Lung microvascular endothelial cell (primary cell): ENCODE data around the gene RANBP3. TPM values are rescaled to one million over a fixed set of nuclear protein-coding genes. Genes with fewer than 3 reads are reported as not detected.
"Not testable (repeated sequence)": the region's sequence is repeated elsewhere in the genome, so short reads cannot be mapped to it uniquely, and the experiment has no call there.

Experiments
- DNase-seq, 2 donors: peaks; one replicate each; pipeline versions ENCODE4 v3.0.0 to v3.0.0-alpha.2; 2010; ENCODE audit warnings: low read depth in 2 of 2
- total RNA-seq: library from RNA; depleted of rRNA; stranded (reverse); fragments of >200 nt; gene quantifications from 2 replicates; pipeline ENCODE4 v1.2.1, GENCODE V29; 2014

RANBP3 gene
- total RNA-seq = 18.5 and 25.4 TPM in 2 replicates

DNA sequence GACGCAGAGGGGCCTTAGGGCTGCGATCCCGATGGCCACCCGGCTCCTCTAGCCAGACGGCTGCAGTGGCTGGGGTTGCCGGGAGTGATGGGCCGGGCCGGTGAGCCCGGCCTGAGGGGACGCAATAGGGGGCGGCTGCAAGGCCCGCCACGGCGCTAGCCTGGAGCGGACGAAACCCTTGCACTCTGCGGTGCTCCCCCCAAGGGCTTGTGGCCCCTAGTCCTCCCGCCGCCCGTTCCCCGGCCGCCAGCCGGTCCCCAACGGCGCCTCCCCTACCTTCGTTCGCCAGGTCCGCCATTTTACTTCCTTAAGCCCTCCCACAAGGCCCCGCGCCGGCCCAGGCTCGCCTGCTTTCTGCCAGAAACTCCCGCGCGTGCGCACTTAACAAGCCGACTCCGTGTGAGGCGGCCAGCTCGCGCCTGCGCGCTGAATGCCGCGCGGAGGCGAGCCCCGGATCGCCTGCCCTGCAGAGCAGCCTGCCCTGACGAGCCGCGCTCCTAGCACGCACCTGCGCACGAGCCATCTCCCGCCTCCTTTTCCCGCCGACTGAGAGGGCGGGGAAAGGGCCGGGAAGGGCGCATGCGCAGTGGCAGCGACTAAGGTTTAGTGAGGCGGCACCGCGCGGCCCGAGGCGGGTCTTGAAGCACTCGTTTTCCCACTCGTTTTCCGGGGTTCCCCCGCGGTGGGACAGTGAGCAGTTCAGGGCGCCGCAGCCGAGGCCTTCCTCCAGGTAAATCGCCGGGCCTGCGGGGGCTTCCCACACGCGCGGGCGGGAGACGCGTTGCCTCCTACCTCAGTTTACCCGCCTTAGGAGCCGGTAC, at the start of gene RANBP3:
RANBP3 (minus strand) TSS at position 356 of the 821 bp plus-strand sequence; CDS start at position 298, 58 bp downstream.
- DNase-seq = peak; percentile 100

- no peak for DNase-seq
Measured at GRCh38 chr19:6026390-6027227, 48.7 kb upstream of the RANBP3 start.

DNA sequence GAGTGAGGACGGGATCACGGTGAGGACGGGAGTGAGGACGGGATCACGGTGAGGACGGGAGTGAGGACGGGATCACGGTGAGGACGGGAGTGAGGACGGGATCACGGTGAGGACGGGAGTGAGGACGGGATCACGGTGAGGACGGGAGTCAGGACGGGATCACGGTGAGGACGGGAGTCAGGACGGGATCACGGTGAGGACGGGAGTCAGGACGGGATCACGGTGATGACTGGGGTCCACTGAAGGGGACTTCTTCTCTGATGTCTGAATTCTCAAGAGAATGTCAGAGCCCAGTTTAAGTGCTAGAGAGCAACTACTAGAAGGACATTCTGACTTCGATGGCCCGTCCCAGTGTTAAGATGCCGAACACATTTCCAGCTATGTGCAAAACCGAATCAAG, 46.8 kb upstream of the RANBP3 start:
- not testable (repeated sequence) for DNase-seq

GRCh38 chr19:6023936-6024335, 46.0 kb upstream of the RANBP3 start:
- DNase-seq = no peak

- DNase-seq = peak; percentile 39 to 59
Measured at GRCh38 chr19:6023085-6023682, 45.2 kb upstream of the RANBP3 start.

GRCh38 chr19:6022570-6023064, 44.7 kb upstream of the RANBP3 start:
- peak in 1 of 2 donors; percentile 7 for DNase-seq

DNA sequence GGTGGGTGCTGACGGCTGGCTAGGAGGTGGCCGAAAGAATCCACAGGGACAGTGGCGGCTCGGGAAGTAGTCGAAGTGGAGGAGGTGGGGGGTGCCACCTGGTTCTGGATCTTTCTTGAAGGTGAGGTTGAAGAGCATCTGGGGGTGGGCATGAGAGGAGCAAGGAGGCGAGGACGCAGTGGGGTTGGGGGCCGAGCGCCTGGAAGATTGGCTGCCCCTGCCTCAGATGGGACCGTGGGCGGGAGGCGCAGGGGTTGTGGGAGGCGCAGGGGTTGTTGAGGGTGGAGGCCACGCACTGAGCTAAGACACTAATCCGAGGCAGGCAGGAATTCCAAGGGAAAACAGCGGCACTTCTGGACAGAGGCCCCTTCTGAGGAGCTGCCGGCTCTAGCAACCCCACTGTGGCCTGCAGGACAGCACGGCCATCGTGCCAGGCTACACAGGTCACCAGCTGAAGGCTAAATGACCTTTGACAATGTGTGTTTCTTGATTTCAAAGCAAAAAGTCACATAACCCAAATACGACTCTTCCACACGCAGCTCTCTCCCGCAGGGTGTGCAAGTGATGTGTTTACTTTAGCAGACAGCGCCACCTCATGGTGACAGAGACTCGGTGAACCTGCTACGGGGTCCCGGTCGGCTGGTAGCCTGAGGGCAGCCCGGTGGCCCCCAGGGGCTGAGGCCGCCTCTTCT, 44.1 kb upstream of the RANBP3 start:
- DNase-seq = peak; percentile 84 to 93

DNA sequence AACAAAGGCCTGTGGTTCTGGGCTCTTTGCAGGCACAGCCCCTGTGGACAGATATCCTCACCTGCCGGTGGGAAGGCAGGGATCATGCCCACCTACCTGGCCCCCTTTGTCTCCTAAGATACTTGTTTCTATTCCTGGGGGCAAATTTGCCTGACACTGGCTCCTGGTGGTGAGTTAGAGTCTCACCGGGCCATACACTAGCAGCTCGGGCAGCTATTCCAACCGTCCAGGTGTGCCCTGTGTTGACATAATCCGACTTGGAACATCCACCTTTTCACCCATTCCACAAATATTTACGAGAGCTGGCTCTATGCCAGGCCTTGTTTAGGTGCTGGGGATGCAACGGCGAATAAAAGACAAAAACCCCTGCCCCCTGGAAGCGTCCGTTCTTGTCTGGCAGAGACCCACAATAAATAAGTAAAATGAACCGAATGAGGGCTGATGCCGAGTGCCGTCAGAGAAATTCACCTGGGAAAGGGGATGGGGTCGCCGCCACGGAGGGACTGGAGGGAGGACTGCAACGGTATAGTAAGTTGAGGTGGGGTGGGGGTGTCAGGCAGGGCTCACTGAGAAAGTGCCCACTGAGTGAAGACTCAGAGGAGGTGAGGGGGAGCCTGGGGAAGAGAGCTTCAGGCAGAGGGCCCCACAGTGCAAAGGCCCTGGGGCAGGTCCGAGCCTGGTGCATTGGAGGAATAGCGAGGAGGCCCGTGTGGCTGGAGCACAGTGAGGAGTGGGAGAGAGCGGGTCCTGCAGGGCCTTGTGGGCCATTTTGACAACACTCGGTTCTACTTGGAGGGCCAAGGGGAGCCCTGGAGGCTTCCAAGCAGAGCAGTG, 43.2 kb upstream of the RANBP3 start:
- DNase-seq = no peak

DNA sequence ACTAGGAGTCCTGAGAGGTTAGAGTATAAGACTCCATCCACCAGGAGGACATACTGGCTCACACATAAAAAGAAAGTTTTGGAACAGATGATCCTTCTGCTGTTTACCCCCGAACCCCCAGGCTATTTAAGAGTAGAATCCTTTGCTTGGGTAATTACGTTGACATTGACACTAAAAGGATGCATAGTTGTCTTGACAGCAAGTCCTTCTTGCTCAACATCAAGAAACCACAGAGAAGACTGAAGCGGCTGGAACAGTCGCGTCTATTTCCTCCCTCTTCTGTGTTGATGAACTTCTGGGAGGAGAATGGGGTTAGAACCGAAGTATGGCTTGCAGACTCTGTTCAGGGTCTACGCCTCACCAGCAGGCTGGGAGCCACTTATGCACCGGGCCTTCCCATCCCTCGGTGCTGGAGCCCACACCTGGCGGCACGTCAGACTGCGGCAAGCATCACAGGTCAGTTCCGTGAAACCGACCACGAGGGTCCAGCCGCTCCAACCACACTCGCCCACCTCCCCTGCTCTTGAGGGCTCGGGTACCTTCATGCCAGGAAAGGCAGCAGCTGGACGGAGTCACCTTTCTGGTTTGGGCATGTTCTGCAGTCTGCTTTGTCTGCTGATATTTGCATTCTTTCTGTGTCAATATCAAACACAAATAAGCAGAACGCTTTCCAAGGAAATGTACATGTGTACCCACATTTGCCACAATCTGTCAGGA, 42.4 kb upstream of the RANBP3 start:
- DNase-seq = no peak

DNA sequence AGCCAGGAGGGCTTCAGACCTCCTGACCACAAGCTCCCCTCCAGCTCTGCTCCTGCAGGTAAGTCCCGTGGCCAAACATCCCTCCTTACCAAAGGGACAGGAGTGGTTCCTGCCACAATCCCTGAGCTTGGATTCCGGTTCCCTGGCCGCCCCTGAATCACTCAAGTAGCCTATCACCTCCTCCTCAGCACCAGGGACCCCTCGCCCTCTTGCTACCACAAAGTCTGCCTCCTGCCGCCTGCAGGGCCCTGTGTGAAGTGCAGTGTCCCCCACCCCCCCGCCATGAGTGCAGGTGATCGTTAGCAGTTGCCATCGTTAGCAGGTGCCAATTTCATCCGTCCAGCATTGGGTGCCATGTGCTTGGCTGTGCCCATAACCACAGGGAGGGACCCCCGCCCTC, 40.8 kb upstream of the RANBP3 start:
- peak in 1 of 2 donors; percentile 19 for DNase-seq

DNA sequence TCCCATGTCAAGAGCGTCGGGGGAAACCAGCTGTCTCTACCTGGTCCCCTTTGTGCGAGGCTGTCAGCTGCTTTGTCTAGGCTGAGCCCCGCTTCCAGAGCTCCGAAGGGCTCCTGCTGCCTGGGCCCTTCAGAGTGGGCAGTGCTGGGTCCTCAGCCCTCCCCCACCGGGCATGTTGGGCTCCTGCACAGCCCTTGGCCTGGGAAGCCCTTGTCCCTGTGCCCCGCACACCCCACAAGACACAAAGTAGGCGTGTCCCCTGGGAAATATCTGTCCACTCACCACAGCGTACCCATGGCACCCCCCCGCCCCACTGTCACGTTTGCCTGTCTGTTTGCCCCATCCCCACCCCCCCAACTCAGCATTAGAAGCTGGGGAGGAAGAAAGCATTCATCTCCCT, 39.6 kb upstream of the RANBP3 start:
- DNase-seq = no peak

GRCh38 chr19:6015841-6016545, 38.1 kb upstream of the RANBP3 start:
- no peak for DNase-seq

DNA sequence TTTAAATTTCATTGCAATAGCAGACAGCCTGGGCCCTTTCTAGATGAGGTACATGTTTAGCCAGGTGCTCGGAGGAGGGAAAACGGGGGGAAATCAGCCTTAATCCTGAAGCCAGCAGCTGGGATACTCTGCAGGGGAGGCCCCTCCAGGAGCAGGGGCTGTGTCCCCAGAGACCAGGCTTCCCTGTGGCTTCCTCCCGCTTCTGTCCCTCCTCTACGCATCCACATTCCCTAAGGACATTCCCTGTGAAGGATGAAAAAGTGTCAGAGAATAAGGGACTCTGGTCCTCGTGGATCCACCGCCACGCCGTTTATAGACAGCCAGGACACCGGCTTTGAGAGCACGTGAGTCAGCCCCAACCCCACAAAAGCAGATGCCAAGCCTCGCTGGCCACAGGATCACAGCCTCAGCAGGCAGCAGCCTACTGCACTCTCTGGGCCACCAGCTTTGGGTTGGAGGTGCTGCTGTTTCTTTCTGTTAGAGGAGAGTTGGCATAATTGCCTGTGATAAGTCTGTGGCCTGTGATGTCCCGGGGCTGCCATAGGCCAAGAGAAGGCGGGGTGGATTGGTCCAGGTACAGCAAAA, 36.7 kb upstream of the RANBP3 start:
- DNase-seq = no peak

DNA sequence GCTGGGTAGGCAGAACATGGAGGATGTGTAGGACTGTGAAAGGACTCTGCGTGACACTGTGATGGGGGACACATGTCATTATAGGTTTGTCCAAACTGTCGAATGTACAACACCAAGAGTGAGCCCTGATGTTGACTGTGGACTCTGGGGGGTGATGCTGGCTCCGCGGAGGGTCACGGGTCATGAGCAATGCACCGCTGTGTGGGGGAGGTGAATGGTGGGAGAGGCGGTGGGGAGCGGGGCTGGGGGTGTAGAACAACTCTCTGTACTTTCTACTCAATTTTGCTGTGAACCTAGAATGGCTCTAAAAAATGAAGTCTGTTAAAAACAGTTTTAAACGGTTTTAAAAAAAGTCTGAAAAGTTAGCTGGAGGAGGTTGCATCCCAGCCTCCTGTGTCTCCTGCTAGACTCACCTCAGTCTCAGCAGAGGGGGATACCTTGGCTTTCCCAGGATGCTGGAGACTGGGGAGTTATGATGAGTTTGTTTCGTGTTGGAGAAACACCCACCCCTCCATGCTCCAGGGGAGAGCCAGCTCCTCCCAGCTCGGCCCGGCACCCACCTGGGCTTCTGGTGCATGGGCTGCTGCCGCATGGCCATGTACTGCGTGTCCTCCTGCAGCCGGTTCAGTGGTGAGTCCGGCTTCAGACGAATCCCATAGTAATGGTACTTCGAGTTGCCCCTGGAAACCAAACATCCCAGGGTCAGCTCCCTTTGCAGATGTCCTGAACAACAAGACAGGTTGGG, 34.7 kb upstream of the RANBP3 start:
- DNase-seq = no peak

DNA sequence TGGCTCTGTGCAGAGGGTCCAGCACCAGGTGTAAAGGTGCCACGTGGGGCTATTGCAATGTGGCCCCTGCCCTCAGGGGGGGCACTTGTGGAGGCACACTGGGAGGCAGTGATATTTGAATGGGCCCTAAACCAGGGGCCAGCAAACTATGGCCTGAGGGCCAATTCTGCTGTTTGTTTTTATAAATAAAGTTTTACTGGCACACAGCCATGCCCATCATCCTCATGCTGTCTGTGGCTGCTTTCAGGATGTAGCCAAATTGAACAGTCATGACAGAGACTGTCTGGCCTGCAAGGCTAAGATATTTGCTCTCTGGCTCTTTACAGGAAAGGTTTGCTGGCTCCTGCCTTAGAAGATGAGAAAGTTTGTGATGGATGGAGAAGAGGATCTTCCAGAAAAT, 33.9 kb upstream of the RANBP3 start:
- no peak for DNase-seq

GRCh38 chr19:6011206-6011605, 33.3 kb upstream of the RANBP3 start:
- DNase-seq = no peak

DNA sequence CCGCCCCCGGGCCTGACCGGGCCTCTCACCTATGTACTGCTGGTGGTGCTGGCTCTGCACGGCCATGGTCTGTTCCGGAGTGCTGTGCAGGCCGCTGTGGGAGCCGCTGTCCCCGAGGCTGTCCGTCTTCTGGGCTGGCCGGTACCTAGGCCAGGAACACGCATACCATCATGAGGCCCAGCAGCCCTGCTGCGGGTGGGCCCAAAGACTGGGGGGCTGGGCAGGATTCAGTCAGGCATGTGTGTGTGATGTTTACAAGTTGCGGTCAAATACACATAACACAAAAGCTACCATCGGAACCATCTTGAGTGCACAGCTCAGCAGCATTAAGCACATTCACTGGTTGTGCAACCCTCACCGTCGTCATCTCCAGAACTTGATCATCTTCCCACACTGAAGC, 32.2 kb upstream of the RANBP3 start:
- DNase-seq = no peak

DNA sequence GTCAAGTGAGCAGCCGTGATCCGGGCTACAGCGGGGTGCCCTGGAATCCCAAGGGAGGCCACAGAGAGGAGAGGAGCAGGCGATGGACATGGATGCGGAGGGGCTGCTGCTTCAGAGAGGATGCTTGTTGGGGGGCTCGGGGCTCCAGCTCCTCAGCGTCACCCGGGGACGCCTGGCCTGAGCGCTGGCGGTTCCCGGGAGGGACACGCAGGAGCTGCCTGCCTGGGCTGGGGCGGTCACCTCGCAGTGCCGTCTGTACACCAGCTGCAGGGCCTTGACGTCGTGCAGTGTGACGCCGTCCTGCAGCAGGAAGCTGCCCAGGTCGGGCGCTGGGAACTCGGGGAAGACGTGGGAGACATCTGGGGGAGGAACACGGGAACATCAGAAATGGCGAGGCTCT, 29.9 kb upstream of the RANBP3 start:
- DNase-seq = no peak
